Middle frontal gyrus (tissue), 1 donor: ENCODE measurements around the gene ZNF772.

Experiments
- DNase-seq: peaks from one replicate; pipeline ENCODE4 v3.0.0-alpha.2; 2015; ENCODE audit warnings: low spot score; ENCODE audit errors: extremely low spot score

ZNF772 gene

DNA sequence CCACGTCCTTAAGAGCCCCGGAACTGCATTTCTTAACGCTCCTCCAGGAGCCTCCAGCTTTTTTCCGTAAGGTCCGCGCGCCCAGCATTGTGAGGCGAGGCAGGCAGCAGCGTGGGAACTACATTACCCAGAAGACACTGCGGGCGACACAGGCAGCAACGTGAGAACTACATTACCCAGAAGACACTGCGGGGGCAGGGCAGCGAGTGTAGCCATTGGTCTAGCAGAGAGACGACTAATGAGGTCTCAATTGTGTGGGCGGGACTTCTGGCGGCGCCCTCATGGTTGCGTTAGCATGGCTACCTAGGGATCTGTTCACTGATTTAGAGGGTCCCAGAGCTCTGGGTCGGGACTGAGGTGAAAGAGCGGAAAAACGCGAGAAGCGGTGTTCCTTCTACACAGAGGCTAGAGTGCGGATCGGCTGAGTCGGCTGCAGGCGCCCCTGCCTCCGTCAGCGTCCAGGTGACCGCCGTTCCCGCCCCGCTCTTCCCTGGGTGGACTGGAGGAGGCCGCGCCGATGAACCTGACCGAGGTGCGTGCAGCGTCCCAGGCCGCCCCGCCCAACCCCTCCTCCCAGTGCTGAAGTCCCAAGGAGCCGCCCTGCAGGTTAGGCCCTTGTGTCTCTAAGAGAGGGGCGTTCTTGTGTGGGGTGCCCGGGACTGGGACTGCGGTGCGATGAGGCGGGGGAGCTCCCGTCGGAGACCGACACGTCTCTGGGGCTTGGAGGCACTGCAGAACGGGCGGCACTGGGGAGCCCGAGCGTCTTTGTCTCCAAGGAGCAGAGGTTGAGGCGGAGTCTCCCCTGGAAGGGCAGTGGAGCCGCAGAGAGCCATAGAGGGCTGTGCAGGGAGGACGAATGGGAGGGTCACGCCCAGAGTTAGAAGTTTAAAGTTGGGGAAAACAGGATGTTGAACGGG lies 42.0 kb downstream of the ZNF772 start, which contains the start of gene ZNF749:
Gene ZNF749 (plus strand): TSS at position 264 of the 917 bp plus-strand sequence. CDS start 254 bp downstream, at position 518.
- DNase-seq, result peak; percentile 97

DNA sequence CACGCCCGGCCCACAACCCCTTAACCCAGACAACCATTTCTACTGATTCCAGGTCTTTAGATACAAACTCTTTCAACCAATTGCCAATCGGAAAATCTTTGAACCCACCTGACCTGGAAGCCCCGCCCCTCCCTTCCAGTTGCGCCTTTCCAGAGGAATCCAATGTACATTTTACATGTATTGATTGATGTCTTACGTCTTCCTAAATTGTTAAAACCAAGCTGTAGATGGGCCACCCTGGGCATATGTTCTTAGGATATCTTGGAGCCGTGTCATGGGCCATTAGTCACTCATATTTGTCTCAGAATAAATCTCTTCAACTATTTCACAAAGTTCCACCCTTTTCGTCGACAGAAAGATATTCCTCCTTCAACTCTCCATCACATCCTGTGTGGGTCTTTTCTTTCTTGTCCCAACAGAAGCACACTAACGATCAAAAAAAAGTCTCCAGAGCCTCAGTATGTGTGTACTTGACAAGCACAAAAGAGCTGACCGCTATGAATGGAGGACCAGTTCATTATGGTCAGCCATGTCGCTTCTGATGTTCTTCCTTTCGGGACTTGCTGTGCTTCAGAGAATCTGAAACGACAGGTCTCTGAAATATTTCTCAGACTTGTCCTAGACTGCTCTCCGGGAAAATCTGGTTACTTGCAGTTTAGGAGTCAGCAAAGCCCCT lies 42.8 kb downstream of the ZNF772 start:
- no peak for DNase-seq

DNA sequence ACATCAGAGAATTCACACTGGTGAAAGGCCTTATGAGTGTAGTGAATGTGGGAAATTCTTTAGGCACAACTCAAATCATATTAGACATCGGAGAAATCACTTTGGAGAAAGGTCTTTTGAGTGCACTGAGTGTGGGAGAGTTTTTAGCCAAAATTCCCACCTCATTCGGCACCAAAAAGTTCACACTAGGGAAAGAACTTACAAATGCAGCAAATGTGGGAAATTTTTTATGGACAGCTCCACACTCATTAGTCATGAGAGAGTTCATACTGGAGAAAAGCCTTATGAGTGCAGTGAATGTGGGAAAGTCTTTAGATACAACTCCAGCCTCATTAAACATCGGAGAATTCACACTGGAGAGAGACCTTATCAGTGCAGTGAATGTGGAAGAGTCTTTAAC lies 56.3 kb downstream of the ZNF772 start:
- DNase-seq, result no peak

DNA sequence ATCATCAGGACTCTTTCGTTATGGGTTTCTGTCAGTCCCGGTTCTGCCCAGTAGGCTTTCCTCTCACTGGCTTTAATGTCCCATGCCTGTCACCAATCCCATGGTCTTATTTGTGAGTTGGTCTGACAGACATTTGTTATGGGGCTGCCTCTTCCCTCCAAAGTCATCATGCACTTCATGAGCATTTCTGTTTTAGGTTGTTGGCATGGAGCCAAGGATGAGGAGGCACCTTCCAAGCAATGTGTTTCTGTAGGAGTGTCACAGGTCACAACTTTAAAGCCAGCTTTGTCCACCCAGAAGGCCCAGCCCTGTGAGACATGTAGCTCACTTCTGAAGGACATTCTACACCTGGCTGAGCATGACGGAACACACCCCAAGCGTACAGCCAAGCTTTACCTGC lies 57.9 kb downstream of the ZNF772 start:
- no peak for DNase-seq
